ENCODE measurements around the gene RPS3A.

- TF ChIP-seq CTCF (IDR thresholded peaks at IDR 0.05 in 2 of 3, conservative IDR thresholded peaks at IDR 0.05 in 1 of 3; ENCODE audit: borderline replicate concordance in 1 of 3, insufficient read depth in 1 of 3, low read depth in 2 of 3, low read length in 2 of 3) (no peak), EGR1 (IDR thresholded peaks at IDR 0.05; ENCODE audit: low read depth) (no peak), REST (IDR thresholded peaks at IDR 0.05; ENCODE audit: low read depth) (no peak), SP1 (IDR thresholded peaks at IDR 0.05; ENCODE audit: low read depth) (no peak), ELF1 (IDR thresholded peaks at IDR 0.05; ENCODE audit: borderline replicate concordance, low read depth) (no peak), JUND (IDR thresholded peaks at IDR 0.05) (no peak), POLR2AphosphoS5 (IDR thresholded peaks at IDR 0.05; ENCODE audit: low read depth, low read length) (no peak), POLR2A (IDR thresholded peaks at IDR 0.05; ENCODE audit: borderline replicate concordance, extremely low read depth, insufficient read depth, insufficient read length) (no peak), CEBPB (IDR thresholded peaks at IDR 0.05; ENCODE audit: low read depth) (no peak)
- TF ChIP-seq, protein P1, sequence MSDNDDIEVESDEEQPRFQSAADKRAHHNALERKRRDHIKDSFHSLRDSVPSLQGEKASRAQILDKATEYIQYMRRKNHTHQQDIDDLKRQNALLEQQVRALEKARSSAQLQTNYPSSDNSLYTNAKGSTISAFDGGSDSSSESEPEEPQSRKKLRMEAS (IDR thresholded peaks at IDR 0.05) = no peak
These were observed 10.8 kb downstream of the RPS3A start for GRCh38 chr4:151110236-151110635.

All from HCT116 (cell line).